HG02588 (cell line): Measurements from ENCODE around the gene PACS1.

Experiments
- ATAC-seq: cut with Tn5 transposase; IDR thresholded peaks from one replicate; pipeline ENCODE4 v1.9.1; 2021; ENCODE audit warnings: mild to moderate bottlenecking, moderate library complexity; ENCODE audit not compliant: unreplicated experiment

PACS1 gene

GRCh38 chr11:66219846-66220565, 149.9 kb downstream of the PACS1 start:
- ATAC-seq = no peak

GRCh38 chr11:66220566-66220935, 150.5 kb downstream of the PACS1 start:
- ATAC-seq = no peak

- no peak for ATAC-seq
These were observed 150.9 kb downstream of the PACS1 start for GRCh38 chr11:66221012-66221411.

GRCh38 chr11:66221726-66222236, 151.7 kb downstream of the PACS1 start:
- peak; percentile 3 for ATAC-seq

- ATAC-seq = peak; percentile 85
These were observed 152.5 kb downstream of the PACS1 start for GRCh38 chr11:66222358-66223149.

GRCh38 chr11:66224226-66224855, 154.3 kb downstream of the PACS1 start:
- no peak for ATAC-seq

- no peak for ATAC-seq
These were observed 155.0 kb downstream of the PACS1 start for GRCh38 chr11:66225066-66225465.

- ATAC-seq = no peak
These were observed 156.0 kb downstream of the PACS1 start for GRCh38 chr11:66226101-66226500.

GRCh38 chr11:66227700-66228099, 157.6 kb downstream of the PACS1 start:
- ATAC-seq = no peak

- no peak for ATAC-seq
These were observed 158.4 kb downstream of the PACS1 start for GRCh38 chr11:66228521-66228920.

GRCh38 chr11:66230156-66230555, 160.1 kb downstream of the PACS1 start:
- no peak for ATAC-seq

GRCh38 chr11:66230978-66231377, 160.9 kb downstream of the PACS1 start:
- ATAC-seq = no peak

- no peak for ATAC-seq
These were observed 161.5 kb downstream of the PACS1 start for GRCh38 chr11:66231561-66231960.

GRCh38 chr11:66232769-66233168, 162.7 kb downstream of the PACS1 start:
- ATAC-seq = no peak

- no peak for ATAC-seq
These were observed 163.2 kb downstream of the PACS1 start for GRCh38 chr11:66233301-66233700.

- no peak for ATAC-seq
These were observed 165.1 kb downstream of the PACS1 start for GRCh38 chr11:66235141-66235540.

GRCh38 chr11:66237867-66238266, 167.8 kb downstream of the PACS1 start:
- ATAC-seq = no peak

GRCh38 chr11:66238786-66239413, 168.8 kb downstream of the PACS1 start:
- ATAC-seq = no peak

GRCh38 chr11:66239511-66239910, 169.4 kb downstream of the PACS1 start:
- ATAC-seq = no peak

GRCh38 chr11:66239998-66240780, 170.1 kb downstream of the PACS1 start:
- ATAC-seq = no peak

GRCh38 chr11:66240781-66241136, 170.7 kb downstream of the PACS1 start:
- no peak for ATAC-seq
